ENCODE data around the gene DCHS1.
A peak's percentile ranks its signal among the peaks of the same experiment; 100 is the strongest.

Gene DCHS1

DNA sequence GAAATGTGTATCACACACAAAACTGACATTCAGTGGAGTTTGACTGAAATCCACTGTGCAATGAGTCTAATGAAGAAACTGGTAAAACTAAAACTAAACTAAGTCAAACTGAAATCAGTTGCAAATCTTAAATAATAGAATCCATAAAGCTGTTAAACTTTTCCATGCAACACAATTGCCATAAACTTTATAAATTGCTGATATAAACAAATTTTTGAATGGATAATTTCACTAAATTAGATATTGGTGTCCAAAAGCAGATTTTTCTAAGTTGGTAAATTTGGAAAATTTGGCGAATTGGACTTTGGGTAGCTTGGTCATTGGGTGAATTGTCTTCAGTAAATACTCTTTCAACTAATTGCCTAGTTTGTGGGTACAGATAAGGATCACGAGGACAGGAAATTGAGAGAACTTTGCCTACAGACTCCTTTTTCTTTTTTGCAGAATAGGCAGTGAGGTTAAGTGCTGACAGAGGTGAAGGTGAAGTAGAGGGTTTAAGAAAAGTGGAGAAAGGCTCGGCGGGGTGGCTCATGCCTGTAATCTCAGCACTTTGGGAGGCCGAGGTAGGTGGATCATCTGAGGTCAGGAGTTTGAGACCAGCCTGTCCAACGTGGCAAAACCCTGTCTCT is 14.7 kb upstream of the DCHS1 start:
- DNase-seq, result no peak

DNA sequence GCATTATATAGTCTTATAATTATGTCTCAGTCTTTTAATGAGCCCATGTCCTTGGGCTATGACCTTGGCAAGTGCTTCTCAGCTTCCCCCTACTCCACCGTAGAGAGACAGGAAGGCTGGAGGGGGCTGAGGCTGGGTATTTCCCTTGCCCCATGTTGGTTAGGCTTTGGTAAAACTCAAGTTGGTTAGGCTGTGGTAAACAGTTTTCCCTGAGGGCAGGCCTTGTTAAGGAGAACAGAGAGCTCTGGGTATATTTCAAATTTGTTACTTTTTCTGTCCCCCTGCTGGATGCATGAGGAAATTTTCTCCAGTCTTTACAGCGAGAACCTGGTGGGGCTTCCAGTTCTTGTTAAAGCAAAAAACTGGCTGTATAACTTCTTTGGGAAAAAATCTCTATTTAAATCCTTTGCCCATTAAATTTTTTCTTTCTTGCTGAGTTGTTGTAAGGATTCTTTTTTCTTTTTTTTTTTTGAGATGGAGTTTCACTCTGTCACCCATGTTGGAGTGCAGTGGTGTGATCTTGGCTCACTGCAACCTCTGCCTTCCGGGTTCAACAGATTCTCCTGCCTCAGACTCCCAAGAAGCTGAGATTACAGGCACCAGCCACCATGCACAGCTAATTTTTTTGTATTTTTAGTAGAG is 12.2 kb upstream of the DCHS1 start:
- DNase-seq, result peak; percentile 45

DNA sequence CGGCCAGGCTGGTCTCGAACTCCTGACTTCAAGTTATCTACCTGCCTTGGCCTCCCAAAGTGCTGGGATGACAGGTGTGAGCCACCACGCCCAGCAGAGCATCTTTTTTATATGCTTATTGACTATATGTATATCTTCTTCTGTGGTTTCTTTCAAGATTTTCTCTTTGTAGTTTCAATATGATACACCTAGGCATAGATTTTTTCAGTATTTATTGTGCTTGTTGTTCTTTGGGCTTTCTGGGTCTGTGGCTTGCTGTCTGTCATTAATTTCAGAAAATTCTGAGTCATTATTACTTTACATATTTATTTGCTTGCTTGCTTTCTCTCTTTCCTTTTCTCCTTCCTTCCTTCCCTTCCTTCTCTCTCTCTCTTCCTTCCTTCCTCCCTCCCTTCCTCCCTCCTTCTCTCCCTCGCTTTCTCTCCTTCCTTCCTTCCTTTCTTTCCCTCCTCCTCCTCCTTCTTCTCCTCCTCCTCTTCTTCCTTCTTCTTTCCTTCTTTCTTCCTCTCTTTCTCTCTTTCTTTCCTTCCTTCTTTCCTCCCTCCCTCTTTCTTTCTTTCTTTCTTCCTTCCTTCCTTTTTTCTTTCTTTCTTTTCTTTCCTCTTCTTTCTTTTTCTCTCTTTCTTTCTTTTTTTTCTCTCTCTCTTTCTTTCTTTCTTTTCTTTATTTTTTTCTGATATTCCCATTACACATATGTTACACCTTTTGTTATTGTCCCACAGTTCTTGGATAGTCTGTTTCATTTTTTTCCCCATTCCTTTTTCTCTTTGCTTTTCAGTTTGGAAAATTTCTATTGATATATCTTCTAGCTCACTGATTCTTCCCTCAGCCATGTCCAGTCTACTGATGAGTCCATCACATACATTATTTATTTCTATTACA is 10.9 kb upstream of the DCHS1 start:
- no peak for DNase-seq

DNA sequence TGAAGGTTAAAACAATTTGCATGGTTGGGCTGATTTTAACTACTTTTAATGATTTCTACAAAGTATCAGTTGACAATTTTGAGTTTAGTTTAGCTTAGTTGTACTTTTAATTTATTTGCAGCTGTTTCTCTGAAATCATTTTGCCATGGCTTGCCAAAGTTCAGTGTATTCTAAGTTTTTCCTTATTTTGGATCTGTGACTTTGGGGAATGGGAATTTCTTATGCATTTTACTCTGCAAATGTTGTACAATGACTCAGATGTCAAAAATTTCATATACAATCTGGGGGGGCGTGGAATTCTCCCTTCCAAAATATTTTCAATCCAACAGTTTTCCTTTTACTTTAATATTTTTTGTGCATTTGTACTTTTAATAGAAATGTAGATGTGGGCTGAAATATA is 8.9 kb upstream of the DCHS1 start:
- no peak for DNase-seq

DNA sequence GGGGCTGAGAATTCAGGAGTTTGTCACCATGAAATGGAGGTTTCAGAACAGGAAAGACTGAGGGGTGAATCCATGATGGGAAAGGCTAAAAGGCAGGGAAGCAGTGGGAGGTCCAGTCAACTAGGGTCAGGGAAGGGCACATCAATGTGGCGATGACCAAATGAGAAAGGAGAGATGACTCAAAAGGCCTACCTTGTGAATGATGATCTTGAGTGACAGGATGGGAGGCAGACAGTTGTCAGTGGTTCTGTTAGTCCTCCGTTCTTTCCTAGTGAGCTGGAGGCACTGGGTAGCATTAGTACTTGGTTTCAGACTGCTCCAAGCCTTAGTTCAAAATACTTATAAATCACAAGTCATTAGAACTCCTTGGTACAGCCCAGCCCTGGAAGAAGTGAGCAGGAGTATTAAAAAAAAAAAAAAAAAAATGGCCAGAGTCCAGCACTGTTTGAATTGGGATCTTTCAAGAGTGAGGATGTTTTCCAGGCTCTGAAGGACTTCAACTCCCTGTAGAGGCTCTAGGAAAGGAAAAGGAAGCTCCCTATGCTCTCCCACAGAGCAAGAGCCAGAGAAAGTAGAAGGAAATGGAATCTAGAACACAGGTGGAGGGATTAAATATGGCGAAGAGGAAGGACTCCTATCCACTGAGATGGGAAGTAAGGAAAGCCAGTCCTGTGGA is 8.3 kb upstream of the DCHS1 start:
- no peak for DNase-seq

DNA sequence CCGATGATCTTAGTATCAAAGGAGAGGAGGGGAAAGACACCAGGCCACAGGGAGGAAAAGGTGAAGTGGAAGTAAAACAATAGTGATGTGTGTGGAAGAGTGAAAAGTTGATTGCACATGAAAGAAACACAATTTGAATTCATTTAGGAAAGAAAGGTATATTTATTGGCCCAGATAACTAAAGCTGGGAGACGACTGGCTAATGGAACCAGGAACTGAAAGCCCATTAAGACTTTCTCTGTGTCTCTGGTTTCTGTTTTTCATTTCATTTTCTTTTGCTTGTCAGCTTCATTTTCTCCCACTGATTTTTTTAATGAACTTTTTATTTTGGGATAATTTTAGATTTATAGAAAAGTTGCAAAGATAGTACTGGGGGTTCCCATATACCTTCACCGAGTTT is 5.1 kb upstream of the DCHS1 start:
- no peak for DNase-seq

DNA sequence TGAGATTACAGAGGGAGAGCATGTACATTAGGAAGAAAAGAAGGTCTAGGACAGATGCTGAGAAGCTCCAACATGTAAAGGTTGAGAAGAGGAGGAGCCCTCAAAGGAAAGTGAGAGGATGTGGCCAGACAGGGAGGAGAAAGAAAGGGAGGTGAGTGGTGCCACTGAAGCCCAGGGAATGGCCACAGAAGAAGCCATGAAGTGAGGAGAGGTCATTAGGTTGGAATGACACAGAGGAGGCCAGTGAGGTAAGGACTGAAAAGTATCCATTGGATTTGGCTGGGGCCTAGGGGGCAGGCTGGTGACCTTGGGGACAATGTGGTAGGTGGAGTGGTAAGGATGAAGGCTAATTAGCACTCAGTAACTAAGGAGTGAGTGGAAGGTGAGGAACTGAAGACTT is 3.0 kb upstream of the DCHS1 start:
- no peak for DNase-seq

DNA sequence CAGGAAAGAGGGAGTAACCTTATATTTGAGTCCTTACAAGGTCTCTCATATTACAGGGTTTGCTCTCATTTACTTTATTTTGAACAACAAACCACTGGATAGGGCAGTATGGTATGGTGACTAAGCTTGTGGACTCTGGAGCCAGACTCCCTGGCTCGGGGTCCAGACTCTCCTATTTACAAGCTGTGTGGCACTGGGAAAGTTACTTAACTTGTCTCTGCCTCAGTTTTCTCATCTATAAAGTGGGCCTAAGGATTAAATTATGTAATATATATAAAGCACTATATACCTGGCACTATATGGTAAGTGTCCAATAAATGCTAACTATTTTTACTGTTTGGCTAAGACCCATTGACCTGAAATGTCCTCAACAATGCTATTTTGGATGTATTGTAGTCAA is 1.7 kb upstream of the DCHS1 start:
- DNase-seq, result no peak

DNA sequence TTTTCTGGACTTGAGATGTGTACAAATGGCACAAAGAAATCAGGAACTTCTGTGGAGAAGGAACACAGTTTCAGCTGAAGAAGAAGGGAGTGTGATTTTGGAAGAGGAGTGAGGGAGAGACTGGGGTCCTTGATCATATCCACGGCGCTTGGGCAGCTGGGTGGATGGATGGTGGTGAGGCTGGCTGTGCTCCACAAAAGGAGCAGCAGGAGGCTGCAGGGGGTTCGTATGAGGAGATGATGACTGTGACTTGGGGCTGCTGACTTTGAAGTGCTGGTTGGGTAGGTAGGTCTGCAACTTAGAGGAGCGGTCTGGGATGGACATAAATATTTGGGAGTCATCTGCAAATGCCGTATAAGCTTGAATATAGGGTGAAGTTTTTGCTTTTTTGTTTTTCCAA is 1.3 kb upstream of the DCHS1 start:
- no peak for DNase-seq

DNA sequence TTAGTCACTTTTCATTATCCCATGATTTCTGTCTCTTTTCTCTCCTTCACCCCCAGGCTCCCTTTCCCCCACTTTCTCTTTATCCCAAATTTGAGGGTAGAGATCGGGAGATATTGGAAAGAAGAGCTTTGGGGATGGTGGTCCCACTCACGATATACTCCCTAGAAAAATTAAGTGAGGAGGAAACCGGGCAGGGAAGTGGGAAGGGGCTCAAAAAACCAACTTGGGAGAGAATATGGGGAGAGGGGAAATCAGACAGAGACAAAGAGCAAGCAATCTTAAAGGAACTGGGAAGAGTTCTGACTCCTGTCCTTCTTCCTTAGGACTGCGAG is 941 bp upstream of the DCHS1 start:
- DNase-seq, result no peak

DNA sequence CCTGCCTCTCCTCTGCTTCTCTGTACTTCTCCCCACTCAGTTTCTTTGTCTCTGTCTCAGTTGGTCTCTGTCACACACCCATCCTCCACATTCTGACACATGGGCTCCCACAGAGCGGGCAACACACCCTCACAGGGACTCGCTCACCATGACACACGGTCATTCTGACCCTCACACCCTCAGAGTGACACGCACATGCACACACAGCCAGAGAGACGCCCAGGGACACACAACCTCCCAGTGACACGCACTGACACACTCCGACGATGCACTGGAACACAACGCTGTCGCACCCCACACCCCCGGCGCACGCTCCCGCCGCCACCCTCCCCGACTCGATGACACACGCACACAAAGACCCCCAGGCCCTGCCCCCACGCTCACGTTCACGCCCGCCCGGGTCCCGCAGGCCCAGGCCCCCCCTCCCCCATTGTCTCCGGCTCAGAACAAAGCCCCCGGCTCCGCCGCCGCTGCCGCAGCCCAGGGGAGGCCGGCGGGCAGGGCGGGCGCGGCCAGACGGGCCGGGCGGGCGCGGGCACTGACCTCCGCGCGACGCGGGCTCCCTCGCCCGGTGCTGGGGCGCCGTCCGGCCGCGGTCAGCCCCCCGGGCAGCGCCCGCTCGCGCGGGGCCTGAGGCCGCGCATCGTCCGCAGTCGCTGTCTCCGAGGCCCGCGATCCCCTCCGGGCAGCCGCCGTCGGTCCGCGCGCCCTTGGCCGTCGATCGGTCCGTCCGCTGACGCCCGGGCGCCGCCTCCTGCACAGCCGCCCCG is 404 bp downstream of the DCHS1 start:
- peak; percentile 43 for DNase-seq

DNA sequence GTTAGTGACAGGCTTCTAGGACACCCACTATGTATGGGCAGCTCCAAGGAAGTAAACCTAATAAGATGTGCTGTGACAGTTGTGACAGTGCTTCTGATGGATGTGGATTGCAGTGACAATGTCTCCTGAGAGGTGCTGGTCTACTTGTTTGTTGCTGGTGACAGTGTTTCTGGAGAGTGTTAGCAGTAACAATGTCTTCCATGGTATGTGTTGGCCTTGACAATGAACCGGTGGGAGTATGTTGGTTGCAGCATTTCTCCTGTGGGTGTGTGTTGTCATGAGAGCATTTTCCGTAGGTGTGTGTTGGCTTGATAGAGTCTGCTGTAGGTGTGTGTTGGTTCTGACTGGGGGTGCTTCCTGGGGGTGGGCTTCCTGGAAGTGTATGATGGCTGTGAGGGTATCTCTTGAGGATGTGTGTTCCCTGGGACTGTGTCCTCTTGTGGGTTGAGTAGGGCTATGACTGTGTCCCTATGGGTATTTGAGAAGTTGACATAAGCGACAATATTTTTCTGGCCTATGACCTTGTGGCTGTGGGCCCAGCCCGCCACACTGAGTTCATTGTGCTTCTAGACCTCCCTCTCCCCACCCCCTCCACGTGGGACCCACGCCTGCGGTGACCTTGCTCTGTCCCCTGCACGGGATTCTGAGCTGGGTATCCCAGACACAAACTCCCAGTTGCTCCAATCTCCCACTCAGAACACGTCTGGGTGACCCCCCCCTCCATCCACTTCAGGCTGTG is 1.2 kb downstream of the DCHS1 start:
- DNase-seq, result no peak

DNA sequence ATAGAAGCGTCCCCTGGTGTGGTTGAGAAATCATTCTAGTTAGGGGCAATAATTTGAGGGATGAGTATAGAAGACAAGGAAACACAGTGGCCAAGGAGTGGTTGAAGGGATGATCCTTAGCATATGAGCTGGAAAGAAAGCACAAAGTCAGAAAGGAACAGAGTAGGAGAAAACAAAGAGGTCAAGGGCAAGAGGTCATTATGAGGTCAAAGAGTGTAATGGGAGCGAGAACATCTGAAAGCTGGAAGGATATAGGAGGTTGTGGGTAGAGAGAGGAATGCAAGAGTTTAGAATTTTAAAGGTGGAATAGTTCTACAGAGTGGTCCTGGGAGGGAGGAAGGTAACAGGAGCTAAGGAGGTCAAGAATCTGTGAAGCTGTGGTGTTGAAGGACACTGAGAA is 2.0 kb downstream of the DCHS1 start:
- no peak for DNase-seq

DNA sequence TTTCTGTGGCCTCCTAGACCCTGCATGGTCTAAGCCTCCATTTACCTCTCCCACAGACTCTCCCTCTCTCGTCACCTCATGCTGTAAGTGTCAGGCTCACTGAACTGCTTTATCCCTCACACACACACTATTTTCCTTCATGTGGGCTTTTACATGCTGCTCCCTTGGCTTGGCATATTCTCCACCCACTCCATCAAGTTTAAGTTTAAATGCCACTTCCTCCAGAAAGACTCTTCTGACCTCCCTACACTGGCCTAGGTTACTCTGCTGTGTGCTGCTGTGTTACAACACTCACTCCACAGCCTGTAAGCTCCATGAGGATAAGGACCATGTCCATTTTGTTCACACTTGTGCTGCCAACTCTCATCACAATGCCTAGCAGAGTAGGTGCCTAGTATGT is 2.5 kb downstream of the DCHS1 start:
- DNase-seq, result no peak

DNA sequence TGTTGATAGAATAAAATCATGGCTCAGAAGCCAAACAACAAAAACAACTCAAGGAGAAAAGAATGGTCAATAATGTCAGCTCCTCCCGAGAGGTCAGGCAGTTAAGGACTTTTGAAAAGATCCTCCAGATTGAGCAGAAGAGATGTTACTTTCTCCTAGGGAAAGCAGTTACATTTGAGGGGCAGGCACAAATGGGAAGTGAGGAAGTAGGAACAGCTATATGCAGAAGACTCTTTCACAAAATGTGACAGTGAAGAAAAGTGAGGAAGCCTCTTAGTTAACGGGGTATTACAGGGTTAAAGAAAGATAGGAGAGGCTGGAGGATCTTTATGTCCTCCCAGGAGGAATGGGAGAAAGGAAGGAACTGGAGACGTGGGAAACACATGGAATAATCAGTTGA is 3.4 kb downstream of the DCHS1 start:
- no peak for DNase-seq

DNA sequence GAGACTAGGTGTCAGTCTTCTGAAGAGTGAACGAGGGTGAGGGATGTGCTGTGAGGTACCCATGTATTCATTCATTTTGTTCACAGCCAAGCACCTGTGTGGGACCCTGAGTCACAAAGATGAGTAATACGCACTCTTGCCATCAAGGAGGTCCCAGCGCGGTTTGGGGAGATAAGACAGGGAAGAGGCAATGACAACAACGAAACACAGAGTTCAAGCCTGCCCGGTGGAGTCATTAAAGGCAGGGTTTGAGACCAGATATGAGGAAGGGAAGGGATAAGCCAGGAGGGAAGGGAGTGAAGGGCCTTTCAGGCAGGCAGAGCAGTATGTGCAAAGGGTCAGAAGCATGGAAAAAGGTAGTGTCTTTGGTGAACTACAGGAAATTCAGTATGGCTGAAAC is 4.6 kb downstream of the DCHS1 start:
- DNase-seq, result peak; percentile 55

DNA sequence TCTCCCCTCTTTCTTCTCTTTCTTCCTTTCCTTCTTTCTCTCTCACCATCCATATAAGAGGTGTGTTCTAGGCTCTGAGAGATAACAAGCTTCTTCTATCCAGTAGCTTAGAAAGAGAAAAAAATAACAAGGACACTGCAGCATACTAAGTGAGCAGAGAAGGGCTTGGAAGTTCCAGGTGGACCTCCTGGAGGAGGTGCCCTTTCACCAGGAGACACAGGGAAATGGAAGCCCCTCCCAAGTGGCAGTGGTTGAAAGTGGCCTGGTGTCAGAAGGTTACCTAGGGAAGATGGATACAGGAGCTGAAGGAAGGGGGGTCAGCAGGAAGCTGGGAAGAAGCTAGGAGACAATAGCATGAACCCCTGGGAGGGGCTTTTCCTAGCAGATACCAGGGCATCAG is 5.5 kb downstream of the DCHS1 start:
- DNase-seq, result no peak

DNA sequence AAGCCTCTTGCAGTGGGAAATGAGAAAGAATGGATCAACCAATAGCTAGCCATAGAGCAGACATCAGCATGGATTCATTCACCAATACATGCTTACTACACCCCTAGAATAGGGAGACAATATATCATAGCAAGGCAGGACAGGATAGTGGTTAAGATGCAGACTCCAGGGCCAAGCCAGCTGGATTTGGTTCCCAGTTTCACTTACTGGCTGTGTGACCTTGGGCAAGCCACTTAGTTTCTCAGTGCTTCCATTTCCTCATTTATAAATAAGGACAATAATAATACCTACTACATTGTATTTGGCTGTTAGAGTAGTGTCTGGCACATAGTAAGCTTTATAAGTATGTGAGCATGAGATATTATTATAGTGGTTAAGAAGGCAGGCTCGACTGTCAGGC is 7.1 kb downstream of the DCHS1 start:
- no peak for DNase-seq

DNA sequence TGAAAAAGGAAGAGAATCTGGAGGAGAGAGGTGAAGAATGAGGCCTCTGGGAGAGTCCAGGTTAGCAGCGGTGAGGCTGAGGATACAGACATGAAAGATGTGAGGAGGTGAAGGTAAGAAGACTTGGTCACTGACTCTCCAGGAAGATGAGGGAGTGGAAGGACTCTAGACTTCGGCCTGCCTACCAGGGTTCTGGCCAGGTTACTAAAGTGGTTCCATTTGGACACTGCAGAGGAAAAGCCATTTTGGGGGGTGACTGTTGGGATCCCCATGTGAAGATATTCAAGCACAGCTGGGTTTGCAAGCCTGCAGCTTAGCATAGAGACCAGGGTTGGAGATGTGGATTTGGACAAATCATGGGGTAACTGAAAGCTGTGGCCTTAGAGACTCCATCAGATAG is 7.8 kb downstream of the DCHS1 start:
- DNase-seq, result no peak

DNA sequence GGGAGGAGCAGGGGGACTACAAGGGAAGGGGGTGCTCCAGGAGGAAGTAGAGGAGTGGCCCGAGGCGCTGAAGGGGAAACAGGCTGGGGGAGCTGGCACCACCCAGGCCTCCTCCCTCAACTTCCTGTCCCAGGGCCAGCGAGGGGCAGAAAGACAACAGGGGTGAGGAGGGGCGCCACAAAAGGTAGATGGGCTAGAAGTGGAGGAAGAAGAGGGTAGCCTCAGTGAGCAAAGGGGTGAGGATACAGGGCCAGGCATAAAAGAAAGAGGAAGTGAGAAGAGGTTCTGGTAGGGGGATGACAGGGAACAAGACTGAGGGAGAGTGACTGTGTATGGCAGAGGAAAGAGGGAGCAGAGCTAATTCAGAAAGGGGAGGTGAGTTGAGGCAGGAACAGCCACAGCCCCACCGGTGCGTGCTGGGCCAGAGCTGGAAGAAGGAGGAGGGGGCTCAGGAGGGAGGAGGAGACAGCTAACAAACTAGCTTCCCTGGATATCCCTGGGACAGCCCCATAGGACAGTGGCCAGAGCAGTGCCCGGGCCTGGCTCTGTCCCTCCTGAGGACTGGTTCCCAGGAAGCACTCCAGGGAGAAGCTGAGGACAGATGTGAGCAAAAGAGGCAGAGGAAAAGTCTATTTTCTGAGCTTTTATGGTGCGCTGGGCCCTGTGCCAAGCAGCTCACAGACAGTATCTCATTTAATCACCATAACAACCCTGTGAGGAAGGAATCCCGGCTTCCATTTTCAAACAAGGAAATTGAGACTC is 8.5 kb downstream of the DCHS1 start:
- peak; percentile 45 for DNase-seq

DNA sequence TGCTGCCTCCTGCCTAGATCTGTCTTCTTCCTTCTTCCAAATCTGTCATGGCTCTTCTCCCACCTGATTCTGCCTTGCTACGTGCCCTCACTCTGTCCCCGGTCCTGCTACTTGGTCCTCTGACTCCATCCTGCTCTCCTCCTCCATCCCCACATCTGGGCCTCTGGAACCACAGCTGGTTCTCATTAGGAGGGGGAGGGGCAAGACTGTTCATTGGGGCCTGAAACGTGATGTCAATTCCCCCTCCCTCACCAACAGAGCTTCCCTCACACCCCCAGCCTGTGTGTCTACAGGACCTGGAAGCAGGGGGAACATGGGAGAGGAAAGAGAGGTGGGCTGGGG is 9.1 kb downstream of the DCHS1 start:
- DNase-seq, result peak; percentile 16

DNA sequence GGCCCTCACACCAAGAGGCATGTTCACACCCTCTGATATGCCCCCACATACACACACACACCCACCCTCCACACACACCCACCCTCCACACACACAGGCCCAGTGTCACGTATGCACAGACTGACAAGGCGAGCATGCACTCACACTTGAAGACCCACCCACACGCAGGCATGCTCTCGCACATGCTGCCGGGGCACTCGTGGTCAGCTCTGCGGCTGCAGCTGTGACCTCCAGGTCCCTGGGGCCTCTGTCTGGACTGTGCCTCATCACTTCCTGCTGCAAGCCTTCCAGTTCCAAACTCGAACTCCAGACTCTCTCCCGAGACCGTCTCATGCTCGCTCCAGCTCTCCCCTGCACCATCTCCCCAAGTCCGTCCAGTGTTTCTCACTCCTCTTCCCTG is 9.5 kb downstream of the DCHS1 start:
- DNase-seq, result no peak
